Embryonic facial prominence (tissue), 1 donor: ENCODE measurements around the gene NRG2.
A peak's percentile ranks its signal among the peaks of the same experiment; 100 is the strongest.

ENCODE experiments used
- DNase-seq: peaks from one replicate; pipeline ENCODE4 v3.0.0-alpha.2; 2016; ENCODE audit errors: extremely low spot score

NRG2 gene

GRCh38 chr5:139968547-139969261, 74.4 kb downstream of the NRG2 start:
- peak; percentile 67 for DNase-seq

GRCh38 chr5:139967353-139967752, 75.7 kb downstream of the NRG2 start:
- DNase-seq = no peak

- no peak for DNase-seq
These were observed 76.2 kb downstream of the NRG2 start for GRCh38 chr5:139966856-139967255.

- no peak for DNase-seq
These were observed 78.0 kb downstream of the NRG2 start for GRCh38 chr5:139964994-139965565.

- DNase-seq = no peak
These were observed 78.7 kb downstream of the NRG2 start for GRCh38 chr5:139964266-139964993.

GRCh38 chr5:139962445-139962844, 80.7 kb downstream of the NRG2 start:
- DNase-seq = no peak

- DNase-seq = no peak
These were observed 81.5 kb downstream of the NRG2 start for GRCh38 chr5:139961435-139962157.

- no peak for DNase-seq
These were observed 82.2 kb downstream of the NRG2 start for GRCh38 chr5:139960723-139961383.

- no peak for DNase-seq
These were observed 84.5 kb downstream of the NRG2 start for GRCh38 chr5:139958432-139959148.

- DNase-seq = no peak
These were observed 86.8 kb downstream of the NRG2 start for GRCh38 chr5:139956342-139956741.

- DNase-seq = no peak
These were observed 87.4 kb downstream of the NRG2 start for GRCh38 chr5:139955616-139956273.

GRCh38 chr5:139955053-139955605, 88.0 kb downstream of the NRG2 start:
- no peak for DNase-seq

GRCh38 chr5:139954462-139954861, 88.6 kb downstream of the NRG2 start:
- DNase-seq = no peak

GRCh38 chr5:139954022-139954421, 89.1 kb downstream of the NRG2 start:
- no peak for DNase-seq

- DNase-seq = no peak
These were observed 90.5 kb downstream of the NRG2 start for GRCh38 chr5:139952574-139952973.

GRCh38 chr5:139951983-139952382, 91.1 kb downstream of the NRG2 start:
- DNase-seq = no peak

GRCh38 chr5:139951296-139951924, 91.7 kb downstream of the NRG2 start:
- DNase-seq = no peak

- no peak for DNase-seq
These were observed 92.7 kb downstream of the NRG2 start for GRCh38 chr5:139950436-139950835.

- DNase-seq = no peak
These were observed 93.4 kb downstream of the NRG2 start for GRCh38 chr5:139949710-139950109.

- no peak for DNase-seq
These were observed 95.4 kb downstream of the NRG2 start for GRCh38 chr5:139947727-139948126.
